ENCODE measurements around the gene PDIA2.

GRCh38 chr16:255183-255582 lies 27.8 kb upstream of the PDIA2 start:
- TF ChIP-seq, protein P1, sequence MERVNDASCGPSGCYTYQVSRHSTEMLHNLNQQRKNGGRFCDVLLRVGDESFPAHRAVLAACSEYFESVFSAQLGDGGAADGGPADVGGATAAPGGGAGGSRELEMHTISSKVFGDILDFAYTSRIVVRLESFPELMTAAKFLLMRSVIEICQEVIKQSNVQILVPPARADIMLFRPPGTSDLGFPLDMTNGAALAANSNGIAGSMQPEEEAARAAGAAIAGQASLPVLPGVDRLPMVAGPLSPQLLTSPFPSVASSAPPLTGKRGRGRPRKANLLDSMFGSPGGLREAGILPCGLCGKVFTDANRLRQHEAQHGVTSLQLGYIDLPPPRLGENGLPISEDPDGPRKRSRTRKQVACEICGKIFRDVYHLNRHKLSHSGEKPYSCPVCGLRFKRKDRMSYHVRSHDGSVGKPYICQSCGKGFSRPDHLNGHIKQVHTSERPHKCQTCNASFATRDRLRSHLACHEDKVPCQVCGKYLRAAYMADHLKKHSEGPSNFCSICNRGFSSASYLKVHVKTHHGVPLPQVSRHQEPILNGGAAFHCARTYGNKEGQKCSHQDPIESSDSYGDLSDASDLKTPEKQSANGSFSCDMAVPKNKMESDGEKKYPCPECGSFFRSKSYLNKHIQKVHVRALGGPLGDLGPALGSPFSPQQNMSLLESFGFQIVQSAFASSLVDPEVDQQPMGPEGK (CRISPR knock-in tag; IDR thresholded peaks at IDR 0.05; ENCODE audit: borderline replicate concordance), result no peak
- TF ChIP-seq, protein P2, sequence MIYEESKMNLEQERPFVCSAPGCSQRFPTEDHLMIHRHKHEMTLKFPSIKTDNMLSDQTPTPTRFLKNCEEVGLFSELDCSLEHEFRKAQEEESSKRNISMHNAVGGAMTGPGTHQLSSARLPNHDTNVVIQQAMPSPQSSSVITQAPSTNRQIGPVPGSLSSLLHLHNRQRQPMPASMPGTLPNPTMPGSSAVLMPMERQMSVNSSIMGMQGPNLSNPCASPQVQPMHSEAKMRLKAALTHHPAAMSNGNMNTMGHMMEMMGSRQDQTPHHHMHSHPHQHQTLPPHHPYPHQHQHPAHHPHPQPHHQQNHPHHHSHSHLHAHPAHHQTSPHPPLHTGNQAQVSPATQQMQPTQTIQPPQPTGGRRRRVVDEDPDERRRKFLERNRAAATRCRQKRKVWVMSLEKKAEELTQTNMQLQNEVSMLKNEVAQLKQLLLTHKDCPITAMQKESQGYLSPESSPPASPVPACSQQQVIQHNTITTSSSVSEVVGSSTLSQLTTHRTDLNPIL (CRISPR knock-in tag; IDR thresholded peaks at IDR 0.05; ENCODE audit: low read depth), result no peak
- TF ChIP-seq ISL1 (CRISPR knock-in tag; IDR thresholded peaks at IDR 0.05), result no peak
- no peak for TF ChIP-seq RARB (CRISPR knock-in tag; IDR thresholded peaks at IDR 0.05)
- TF ChIP-seq ESRRG (CRISPR knock-in tag; IDR thresholded peaks at IDR 0.05), result no peak
- no peak for TF ChIP-seq TCF4 (CRISPR knock-in tag; IDR thresholded peaks at IDR 0.05; ENCODE audit: borderline replicate concordance)
- no peak for TF ChIP-seq ARNTL (CRISPR knock-in tag; IDR thresholded peaks at IDR 0.05; ENCODE audit: borderline replicate concordance, low read depth)
- TF ChIP-seq ZC3H10 (CRISPR knock-in tag; IDR thresholded peaks at IDR 0.05), result no peak
- no peak for TF ChIP-seq GLIS3 (CRISPR knock-in tag; IDR thresholded peaks at IDR 0.05)
- no peak for TF ChIP-seq TOX (CRISPR knock-in tag; IDR thresholded peaks at IDR 0.05; ENCODE audit: borderline replicate concordance)
- TF ChIP-seq, protein P3, sequence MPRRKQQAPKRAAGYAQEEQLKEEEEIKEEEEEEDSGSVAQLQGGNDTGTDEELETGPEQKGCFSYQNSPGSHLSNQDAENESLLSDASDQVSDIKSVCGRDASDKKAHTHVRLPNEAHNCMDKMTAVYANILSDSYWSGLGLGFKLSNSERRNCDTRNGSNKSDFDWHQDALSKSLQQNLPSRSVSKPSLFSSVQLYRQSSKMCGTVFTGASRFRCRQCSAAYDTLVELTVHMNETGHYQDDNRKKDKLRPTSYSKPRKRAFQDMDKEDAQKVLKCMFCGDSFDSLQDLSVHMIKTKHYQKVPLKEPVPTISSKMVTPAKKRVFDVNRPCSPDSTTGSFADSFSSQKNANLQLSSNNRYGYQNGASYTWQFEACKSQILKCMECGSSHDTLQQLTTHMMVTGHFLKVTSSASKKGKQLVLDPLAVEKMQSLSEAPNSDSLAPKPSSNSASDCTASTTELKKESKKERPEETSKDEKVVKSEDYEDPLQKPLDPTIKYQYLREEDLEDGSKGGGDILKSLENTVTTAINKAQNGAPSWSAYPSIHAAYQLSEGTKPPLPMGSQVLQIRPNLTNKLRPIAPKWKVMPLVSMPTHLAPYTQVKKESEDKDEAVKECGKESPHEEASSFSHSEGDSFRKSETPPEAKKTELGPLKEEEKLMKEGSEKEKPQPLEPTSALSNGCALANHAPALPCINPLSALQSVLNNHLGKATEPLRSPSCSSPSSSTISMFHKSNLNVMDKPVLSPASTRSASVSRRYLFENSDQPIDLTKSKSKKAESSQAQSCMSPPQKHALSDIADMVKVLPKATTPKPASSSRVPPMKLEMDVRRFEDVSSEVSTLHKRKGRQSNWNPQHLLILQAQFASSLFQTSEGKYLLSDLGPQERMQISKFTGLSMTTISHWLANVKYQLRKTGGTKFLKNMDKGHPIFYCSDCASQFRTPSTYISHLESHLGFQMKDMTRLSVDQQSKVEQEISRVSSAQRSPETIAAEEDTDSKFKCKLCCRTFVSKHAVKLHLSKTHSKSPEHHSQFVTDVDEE (CRISPR knock-in tag; IDR thresholded peaks at IDR 0.05), result no peak
- TF ChIP-seq ZNF565 (CRISPR knock-in tag; conservative IDR thresholded peaks at IDR 0.05; ENCODE audit: low read depth), result no peak

All from SK-N-SH treated with all-trans-retinoic acid at 6 μM for 48 hours (cell line).